Stimulated activated CD8-positive, alpha-beta memory T cell treated with anti-CD3 and anti-CD28 coated beads, Interleukin-7, amount 100 ng/mL, for 48 hours (primary cell): ENCODE measurements around the gene HM13.
A peak's percentile ranks its signal among the peaks of the same experiment; 100 is the strongest.
"Not testable (repeated sequence)": the region's sequence is repeated elsewhere in the genome, so short reads cannot be mapped to it uniquely, and the experiment has no call there.

Experiments
- DNase-seq, 2 donors: peaks; one replicate each; pipeline ENCODE4 v3.0.0-alpha.2; 2020; ENCODE audit warnings: low read depth in 1 of 2; ENCODE audit errors: extremely low read depth in 1 of 2

Gene HM13

DNA sequence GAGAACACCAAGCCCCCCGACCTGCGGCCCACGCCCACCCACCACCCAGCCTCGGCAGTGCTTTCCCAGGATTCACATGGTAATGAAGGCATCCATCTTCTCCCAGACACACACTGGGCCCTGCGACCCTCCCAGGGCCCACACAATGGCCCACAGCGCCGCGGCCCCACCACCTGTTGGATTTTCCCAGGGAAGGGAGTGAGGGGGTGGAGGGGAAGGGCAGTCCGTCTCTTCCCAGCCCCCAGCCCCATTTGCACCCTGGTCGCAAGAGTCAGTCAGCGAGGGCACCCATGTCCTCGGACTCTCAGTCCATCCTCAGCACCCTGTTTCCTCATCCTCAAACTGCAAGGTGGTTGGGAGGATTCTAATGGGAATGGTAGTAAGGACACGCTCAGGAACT, 67.1 kb downstream of the HM13 start:
- no peak for DNase-seq

DNA sequence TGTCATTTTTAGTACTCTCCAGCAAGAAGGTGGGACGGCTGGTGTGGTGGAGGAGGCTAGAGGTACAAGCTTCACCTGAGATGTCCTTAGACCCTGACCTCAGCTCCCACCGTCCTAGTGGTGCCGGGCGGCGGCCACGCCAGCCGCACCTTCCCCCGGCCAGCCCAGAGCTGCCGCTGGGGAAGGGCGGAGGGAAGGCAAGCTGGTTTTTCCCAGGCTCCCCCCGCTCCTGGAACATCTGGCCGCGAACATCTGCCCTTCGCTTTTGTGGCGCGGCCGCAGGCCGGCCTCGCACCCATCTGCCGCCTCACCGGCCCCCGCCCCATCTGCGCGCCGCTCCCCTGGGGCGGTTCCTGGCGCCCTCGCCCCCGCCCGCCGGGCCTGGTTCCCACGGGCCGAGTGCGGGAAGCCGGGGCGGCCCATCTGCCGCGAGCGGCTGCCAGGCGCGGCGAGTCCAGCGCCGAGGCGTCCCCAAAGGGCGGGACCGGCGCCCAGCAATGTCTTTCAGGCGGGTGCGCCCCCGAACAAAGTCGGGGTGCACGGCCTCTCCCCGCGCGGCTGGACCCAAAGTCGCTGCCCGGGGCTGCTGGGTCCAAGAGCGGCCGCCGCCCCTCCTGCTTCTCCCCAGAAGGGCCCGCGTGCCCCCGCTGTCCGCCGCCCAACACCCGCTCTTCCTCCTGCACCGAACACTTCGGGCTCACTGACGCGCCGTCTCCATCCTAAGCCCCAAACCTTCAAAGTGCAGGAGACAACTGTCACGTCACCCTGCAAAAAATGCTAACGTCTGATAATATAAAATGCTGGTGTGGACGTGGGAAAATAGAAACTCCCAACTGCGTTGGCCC, 73.5 kb downstream of the HM13 start:
- no peak for DNase-seq

DNA sequence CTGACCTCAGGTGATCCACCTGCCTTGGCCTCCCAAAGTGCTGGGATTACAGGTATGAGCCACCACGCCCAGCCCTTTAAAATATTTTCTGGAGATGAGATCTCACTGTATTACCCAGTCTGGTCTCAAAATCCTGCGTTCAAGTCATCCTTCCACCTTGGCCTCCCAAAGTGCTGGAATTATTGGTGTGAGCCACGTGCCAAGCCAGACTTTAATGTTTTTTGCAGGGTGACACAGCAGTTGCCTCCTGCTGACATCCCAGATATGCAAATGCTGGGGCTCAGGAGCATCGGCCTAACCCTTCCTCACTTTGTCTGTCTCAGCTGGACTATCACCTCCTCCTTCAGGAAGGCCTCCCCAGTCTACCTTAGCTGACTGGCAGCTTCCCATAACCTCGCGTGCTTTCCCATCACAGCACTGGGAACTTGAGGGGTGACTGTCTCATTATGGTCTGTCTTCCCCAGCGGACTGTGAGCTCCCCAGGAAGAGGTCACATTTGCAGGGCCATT, 76.5 kb downstream of the HM13 start:
- no peak for DNase-seq

DNA sequence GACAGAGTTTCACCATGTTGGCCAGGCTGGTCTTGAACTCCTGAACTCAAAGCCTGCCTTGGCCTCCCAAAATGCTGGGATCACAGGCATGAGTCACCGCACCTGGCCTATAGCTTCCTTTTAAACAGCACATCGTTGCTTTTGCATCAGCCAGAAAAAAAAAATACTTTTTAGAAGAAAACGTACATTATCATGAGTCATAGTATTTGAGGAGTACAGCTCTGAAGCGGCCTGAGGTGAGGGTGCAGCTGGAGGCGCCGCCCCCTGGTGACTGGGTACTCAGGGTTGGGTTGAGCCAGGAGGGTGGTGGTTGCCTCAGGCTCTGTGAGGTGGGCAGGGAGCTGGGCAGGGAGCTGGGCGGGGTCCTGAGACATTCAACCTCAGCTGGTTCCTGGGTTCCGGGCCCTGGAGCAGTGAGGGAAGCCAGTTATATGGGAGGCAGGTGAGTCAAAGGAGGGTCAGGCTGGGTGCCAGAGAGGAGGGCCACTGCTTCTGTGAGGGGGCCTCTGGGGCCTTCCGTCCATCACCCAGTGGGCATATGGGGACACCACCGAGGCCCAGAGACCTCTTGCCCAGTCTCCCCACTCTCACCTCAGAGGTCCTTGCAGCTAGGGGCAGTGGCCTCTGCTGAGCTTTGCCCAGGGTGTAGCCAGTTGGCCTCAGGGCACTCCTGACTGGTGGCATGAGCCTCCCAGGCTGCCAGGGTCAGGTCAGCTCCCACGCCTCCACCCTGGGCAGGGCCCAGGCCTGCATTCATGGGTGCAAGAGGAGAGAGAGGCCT, 79.2 kb downstream of the HM13 start:
- no peak for DNase-seq

DNA sequence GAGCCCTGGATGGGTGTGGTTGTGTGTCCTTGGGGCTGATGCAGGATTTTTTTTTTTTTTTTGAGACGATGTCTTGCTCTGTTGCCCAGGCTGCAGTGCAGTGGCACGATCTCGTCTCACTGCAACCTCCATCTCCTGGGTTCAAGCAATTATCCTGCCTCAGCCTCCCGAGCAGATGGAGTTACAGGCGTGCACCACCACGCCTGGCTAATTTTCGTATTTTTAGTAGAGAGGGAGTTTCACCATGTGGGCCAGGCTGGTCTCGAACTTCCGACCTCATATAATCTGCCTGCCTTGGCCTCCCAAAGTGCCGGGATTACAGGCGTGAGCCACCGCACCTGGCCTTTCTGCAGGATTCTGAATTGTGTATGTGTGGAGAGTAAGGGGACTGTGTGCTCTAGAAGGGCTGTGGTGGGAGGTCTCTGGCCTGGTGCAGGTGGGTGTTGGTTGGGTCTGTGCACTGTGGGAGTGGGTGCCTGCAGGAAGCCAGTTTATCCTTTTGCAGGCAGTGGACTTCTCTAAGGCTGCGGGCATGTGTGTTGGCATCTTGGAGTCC, 79.8 kb downstream of the HM13 start:
- no peak for DNase-seq

DNA sequence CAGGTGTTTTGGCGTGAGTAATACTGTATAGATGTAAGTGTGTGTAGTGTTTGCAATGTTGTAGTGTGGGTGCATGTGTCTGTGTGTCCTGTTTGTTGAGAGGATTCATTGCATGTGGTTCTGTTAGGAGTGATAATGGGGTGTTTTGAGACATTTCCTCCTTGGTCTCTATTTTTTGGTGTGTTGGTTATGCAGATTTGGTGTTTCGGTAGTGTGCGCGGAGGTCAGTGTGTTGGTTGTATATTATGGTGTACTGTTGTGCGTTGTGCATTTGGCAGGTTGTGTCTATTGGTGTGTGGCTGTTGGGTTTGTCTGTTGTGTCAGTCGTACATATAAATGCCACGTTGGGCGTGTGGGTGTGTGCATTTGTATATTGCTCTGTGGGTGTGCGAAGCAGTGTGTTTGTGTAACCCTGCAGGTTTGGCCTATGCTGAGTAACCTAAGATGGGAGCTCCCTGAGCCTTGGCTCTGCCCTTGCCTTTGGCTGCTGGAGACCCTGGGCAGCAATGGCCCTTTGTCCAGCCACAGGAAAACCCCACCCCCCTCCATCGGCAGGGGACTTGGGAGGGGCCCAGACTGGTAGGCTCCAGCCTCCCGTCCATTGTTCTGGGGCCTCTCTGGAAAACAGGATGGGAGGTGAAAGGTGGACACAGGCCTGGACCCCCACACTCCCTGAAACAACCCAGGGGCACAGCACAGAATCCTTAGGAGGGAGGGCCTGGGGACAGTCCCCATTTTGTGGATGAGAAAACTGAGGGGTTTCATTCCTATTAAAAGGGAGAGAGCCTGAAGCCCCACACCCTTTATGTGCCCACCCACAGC, 80.5 kb downstream of the HM13 start:
- no peak for DNase-seq

DNA sequence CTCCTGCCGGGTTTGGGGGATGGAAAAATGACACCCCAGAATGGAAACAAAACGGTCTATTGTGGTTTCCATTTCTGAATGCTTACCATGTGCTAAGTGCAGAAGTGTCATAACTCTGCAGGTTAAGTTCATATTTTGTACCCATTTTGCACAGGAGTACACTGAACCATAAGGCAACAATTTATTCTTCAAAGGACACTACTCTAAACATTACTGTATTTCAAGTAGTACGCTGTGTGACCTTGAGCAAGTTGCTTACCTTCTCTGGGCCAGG, 81.1 kb downstream of the HM13 start:
- DNase-seq: no peak

DNA sequence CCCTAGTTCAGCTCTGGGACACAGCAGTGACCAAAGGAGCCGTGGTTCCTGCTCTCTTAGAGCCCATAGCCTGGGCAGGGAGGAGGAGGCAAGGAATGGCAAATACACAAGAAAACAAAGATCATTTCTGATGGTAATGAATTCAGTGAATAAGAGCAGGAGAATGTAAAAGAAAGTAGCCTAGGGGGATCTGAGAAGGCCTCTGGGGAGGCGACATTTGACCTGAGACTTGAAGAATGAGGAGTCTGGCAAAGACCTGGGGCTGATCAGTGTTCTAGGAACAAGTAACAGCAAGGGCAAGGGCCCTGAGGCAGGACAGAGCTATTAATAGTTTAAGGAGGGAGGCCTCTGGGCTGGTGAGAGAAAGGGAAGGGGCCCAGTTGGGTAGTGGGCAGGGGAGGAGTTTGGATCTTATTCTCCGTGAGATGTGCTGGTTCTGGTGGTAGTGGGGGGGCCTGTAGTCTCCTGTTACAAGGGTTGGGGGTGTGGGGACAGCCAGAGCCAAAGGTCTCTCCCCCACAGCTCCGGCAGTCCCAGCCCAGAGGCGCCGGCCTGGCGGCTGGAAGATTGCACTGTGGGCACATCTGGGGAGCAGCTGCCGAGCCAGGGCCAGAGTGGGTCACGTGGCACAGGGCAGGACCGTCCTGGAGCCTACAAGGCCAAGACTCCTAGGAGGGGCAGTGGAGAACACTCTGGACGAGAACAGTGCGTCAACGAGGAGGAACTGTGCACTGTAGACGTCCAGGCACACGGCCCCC, 81.6 kb downstream of the HM13 start:
- no peak for DNase-seq

DNA sequence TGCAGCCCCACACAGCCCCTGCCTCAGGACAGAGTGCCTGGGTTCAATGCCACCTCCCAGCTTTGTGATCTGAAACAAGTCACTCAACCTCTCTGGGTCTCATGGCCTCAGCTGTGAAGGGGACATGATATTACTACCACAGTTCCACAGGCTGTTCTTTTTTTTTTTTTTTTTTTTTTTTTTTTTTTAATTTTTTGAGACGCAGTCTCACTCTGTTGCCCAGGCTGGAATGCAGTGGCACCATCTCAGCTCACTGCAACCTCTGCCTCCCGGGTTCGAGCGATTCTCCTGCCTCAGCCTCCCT, 82.1 kb downstream of the HM13 start:
- DNase-seq: not testable (repeated sequence)

DNA sequence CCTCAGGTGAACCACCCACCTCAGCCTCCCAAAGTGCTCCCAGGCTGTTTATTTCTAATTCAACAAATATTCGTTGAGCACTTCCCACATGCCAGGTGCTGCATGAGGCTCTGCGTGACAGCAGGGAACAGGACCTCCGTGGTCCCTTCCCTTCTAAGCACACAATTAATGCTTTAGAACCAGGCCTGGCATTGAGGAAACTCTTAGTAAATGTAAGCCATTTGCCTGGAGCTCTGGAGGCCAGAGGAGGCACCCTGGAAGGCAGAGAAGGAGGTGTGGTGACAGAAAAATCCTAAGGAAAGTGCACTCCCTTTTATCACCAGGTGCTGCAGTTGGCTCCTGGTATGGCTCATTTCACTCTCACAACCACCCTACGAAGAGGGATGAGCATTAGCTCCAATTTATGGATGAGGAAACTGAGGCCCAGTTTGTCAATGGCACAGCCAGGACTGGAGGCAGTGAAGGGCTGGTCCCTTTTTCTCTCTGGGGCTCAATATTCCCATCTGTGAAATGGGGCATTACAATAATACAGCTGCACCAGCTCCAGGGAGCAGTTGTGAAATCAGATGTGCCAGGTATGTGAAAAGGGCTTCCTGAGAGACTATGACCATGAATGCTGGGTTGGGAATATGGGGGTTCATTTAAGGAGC, 82.7 kb downstream of the HM13 start:
- DNase-seq: no peak

DNA sequence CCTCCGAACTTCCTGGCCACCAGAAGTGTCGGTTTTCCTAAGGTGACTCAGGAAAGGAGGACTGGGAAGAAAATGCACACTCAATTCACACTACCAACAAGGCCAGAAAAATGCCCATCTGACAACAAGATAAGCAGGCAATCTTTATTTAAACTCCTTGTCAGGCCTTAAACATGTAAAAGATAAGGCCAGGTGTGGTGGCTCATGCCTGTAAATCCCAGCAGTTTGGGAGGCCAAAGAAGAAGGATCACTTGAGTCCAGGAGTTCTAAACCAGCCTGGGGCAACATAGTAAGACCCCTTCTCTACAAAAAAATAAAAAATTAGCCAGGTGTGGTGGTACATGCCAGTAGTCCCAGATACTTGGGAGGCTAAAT, 83.2 kb downstream of the HM13 start:
- DNase-seq: no peak

DNA sequence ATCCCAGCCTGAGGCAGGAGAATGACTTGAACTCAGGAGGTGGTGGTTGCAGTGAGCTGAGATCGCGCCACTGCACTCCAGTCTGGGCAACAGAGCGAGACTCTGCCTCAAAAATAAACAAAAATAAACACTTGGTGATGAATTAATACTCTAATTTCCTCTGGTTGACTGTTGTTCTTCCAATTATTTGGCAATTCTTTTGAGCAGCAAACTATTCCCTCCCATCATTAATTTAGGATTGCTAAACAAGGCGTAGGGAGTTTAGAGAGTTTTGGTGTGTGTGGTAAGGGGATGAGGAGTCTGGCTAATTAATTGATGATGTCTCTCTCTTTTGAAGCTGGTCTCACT, 88.2 kb downstream of the HM13 start:
- no peak for DNase-seq

DNA sequence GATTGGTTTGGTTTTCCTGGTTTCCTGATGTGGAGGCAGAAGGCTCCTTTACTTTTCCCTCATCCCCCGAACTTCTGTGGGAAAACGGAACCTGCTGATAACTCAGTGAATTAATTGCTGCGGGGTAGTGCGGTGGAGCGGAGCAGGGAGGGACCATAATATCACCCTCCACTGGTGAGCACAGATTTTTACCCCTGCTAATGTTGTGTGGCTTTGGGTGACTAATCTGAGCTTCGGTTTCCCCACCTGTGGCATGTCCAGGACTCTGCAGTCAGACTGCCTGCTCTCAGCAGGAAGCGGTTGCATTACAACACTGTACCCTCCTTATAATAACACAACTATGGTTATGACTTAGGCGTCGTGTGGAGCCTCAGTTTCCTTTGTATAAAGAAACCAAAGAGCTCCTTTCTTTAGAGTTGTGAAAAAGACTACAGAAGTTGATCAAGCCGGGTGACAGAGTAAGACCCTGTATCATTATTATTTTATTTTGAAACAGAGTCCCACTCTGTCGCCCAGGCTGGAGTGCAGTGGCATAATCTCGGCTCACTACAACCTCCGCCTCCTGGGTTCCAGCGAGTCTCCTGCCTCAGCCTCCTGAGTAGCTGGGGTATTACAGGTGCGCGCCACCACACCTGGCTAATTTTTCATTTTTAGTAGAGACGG, 88.7 kb downstream of the HM13 start:
- DNase-seq: peak; percentile 42 to 69

DNA sequence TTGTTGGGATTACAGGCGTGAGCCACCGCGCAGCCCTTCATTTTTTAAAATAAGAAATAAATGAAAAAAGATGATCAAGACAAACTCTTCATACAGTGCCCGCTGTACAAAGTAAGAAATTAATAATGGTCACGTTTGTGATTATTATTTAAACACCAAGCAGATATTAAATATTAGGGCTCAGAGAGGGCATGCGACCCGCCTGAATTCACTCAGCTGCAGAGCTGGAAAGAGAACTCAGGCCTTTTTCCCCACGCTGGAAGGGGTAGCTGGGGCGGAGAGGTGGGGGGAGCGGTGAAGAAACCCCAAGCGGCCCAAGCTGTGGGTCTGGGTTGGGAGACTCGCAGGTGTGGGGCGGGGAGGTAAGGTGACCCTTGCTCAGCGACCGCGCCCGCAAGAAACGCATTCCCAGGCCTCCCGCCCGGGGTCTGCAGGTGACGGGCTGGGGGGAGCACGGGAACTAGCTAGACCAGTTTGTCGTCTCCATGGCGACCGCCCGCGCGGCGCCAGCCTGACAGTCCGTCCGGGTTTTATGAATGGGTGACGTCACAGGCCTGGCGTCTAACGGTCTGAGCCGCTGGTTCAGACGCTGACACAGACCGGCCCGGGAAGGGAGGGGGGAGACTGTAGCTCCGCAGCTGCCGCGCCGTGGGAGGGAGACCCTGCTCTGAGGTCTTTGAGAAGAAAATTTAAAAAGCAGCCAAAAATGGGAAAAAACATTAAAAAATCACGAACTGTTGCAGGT, 89.8 kb downstream of the HM13 start:
- DNase-seq: peak; percentile 52 to 75

DNA sequence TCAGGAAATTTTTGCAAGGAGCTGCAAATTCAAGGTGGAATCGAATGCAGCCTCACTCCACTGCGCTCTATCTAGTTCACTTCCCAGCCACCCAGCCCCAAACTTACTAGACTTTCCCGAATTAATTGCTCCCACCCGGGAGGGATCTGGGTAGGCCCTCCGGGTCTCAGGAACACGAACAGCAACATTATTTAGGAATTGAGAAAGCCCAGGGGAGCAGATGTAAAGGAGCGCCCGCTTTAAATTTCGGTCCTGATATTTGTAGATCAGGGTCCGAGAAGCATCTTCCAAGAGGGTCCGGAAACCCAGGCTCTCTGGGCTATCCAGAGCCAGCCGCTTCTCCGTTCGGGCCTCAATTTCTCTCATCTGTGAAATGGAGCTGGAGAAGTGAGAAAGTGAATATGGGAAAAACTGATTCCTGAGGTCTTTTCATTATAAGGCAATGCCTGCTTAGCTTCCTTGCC, 90.4 kb downstream of the HM13 start:
- no peak for DNase-seq

DNA sequence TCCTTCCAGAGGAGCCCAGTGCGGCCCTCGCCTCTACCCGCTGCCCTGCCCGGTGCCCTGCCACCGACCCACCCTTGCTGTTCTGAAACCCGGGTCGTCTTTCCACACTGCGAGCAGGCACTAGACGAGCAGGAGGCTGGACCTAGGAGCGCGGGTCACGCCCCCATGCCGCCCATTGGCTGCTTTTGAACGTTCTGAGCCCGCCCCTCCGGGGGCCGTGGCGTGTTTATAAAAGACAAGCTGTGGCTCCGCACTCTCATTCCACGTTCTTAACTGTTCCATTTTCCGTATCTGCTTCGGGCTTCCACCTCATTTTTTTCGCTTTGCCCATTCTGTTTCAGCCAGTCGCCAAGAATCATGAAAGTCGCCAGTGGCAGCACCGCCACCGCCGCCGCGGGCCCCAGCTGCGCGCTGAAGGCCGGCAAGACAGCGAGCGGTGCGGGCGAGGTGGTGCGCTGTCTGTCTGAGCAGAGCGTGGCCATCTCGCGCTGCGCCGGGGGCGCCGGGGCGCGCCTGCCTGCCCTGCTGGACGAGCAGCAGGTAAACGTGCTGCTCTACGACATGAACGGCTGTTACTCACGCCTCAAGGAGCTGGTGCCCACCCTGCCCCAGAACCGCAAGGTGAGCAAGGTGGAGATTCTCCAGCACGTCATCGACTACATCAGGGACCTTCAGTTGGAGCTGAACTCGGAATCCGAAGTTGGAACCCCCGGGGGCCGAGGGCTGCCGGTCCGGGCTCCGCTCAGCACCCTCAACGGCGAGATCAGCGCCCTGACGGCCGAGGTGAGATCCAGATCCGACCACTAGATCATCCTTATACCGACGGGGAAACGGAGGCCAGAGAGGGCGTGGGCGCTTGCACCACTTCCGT, 91.0 kb downstream of the HM13 start, which contains the start of gene ID1:
TSS of gene ID1 (plus strand) at position 259 of the 871 bp plus-strand sequence. CDS start at position 358, 99 bp downstream.
- peak; percentile 67 to 86 for DNase-seq

DNA sequence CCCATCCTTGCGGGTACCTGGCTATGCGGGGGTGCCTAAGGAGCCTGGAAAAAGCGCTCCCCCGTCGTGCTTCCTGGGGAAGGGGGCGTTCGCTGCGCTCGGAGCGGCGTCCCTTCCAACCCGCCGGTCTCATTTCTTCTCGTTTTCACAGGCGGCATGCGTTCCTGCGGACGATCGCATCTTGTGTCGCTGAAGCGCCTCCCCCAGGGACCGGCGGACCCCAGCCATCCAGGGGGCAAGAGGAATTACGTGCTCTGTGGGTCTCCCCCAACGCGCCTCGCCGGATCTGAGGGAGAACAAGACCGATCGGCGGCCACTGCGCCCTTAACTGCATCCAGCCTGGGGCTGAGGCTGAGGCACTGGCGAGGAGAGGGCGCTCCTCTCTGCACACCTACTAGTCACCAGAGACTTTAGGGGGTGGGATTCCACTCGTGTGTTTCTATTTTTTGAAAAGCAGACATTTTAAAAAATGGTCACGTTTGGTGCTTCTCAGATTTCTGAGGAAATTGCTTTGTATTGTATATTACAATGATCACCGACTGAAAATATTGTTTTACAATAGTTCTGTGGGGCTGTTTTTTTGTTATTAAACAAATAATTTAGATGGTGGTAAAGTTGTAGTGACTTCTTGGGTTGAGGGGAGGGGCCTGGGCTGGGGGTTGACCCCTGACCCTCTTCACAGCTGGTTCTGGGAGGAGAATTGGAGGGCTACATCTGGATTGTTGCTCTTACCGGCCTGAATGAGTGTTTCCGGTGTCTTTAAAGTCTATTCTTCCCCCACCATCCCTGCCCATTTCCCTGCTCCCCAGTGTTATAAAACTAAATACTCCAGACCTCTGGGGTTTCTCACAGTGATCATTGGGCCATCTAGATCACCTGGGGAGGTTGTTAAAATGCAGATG, 91.9 kb downstream of the HM13 start:
- DNase-seq: no peak
